Pancreas (tissue), 10 donors: ENCODE measurements around the gene TIE1. TPM values are rescaled to one million over a fixed set of nuclear protein-coding genes. Genes with fewer than 3 reads are reported as not detected.
A peak's percentile ranks its signal among the peaks of the same experiment; 100 is the strongest.

Experiments
- ATAC-seq, 4 donors: fragments of 200-7000 bp; cut with Tn5 transposase; one replicate each; pipeline versions ENCODE4 v1.8.0 to v1.9.1; 2020; ENCODE audit warnings: mild to moderate bottlenecking in 4 of 4, moderate library complexity in 4 of 4
- DNase-seq, 6 donors: peaks; one replicate each; pipeline ENCODE4 v3.0.0-alpha.2; 2020
- FAIRE-seq: peaks from 2 replicates; lab custom pipeline; 2012; peaks lifted over from hg19 to GRCh38; lab: Jason Lieb, UNC
- H3K27ac ChIP-seq, 4 donors: fragments of 200-600 bp; sonication (generic); 1 replicate in 3 of 4; 2 replicates in 1 of 4; pipeline versions ENCODE4 v1.5.0 to v1.8.0; 2020
- H3K27me3 ChIP-seq, 4 donors: fragments of 200-600 bp; one replicate each; pipeline ENCODE4 v1.8.0; 2021
- H3K36me3 ChIP-seq, 3 donors: fragments of 200-600 bp; sonication (generic) in 1 of 3; one replicate each; pipeline versions ENCODE4 v1.5.0 to v1.8.0; 2020 to 2021
- H3K4me1 ChIP-seq, 3 donors: fragments of 200-600 bp; one replicate each; pipeline ENCODE4 v1.8.0; 2021
- H3K4me3 ChIP-seq, 4 donors: fragments of 200-600 bp; sonication (generic) in 2 of 4; one replicate each; pipeline versions ENCODE4 v1.5.0 to v1.8.0; 2020 to 2021
- H3K9me3 ChIP-seq, 4 donors: fragments of 200-600 bp; one replicate each; pipeline ENCODE4 v1.8.0; 2021
- CTCF ChIP-seq, 4 donors: fragments of 200-600 bp; sonication (generic) in 3 of 4; IDR thresholded peaks; one replicate each; pipeline versions ENCODE4 v1.5.0 to v1.8.0; 2021; ENCODE audit warnings: antibody characterized with exemption in 4 of 4
- WGBS, 2 donors: extraction: QIAGEN DNeasy Blood & Tissue Kit; methylation state at CpG; one replicate each; pipeline ENCODE4 v1.1.7; 2013; 5-methylcytosine and 5-hydroxymethylcytosine counted together
- intact Hi-C, 3 donors: fragments of 100-400 bp; cut with DNase I; formaldehyde crosslinking; loops; one replicate each; pipeline versions ENCODE4 v1.11.1 to v1.14.2; 2022
- polyA plus RNA-seq, 2 donors: library from polyadenylated mRNA; stranded (reverse); fragments of 200-250 nt; gene quantifications; one replicate each; pipeline ENCODE4 v1.2.3, GENCODE V29; 2013
- total RNA-seq, 6 donors: library from RNA; stranded (reverse); fragmentation: NEBNext Ultra II Directional in 4 of 6; extraction: Animal tissue kit (Norgen Biotek cat#: 25700) in 4 of 6; gene quantifications; one replicate each; pipeline versions ENCODE4 v1.2.1 to v1.2.4, GENCODE V29; 2021 to 2023
- donor health status: healthy with polysubstance abuse.
- donor health status: DM: no; HTN: no; CAD: no; lungs with moderate emphysema.
- donor health status: DM: no; HTN: no; CAD: no.
- donor health status: control.
- donor health status: control.
- donor health status: Bipolar disorder and iron deficiency.
- donor health status: DM: yes; HTN: yes; CAD: no.
- donor health status: DM: no; HTN: no; CAD: no.
- donor health status: DM: no; HTN: no; CAD: no.
- donor health status: DM: yes; HTN: yes; CAD: no.

TIE1 gene
- total and polyA plus RNA-seq, 8 donors: 2.1 to 8.3 (median 4.4) TPM

- intact Hi-C loops: no loop called here
- H3K27me3 ChIP-seq: no peaks in the 10 kb centered on the region
- H3K27ac ChIP-seq: no peak overlapping the region
- peak in 2 of 6 donors; percentile 49 to 52 for DNase-seq
- no peaks in the 10 kb centered on the region for H3K9me3 ChIP-seq
- FAIRE-seq: no peak
- no peak overlapping the region for H3K4me3 ChIP-seq
- ATAC-seq: no peak
- peaks cover 0 to 4% (median 0%) of the 10 kb centered on the region in 3 donors for H3K4me1 ChIP-seq
- no peaks in the 10 kb centered on the region for H3K36me3 ChIP-seq
- 84 to 88% methylated on average over 17 of the region's 17 CpGs for WGBS, 2 donors
- no peak for TF ChIP-seq CTCF (IDR thresholded peaks at IDR 0.05)
These were observed 6.1 kb downstream of the TIE1 start for GRCh38 chr1:43306688-43307457.

GRCh38 chr1:43307458-43308158 lies 6.8 kb downstream of the TIE1 start:
- Histone ChIP-seq H3K36me3 (no peaks in the 10 kb centered on the region), H3K27ac (no peak overlapping the region), H3K9me3 (no peaks in the 10 kb centered on the region), H3K4me1 (peaks cover 0 to 4% (median 0%) of the 10 kb centered on the region in 3 donors), H3K4me3 (no peak overlapping the region), H3K27me3 (no peaks in the 10 kb centered on the region)
- FAIRE-seq (no peak), ATAC-seq (no peak), DNase-seq (peak in 2 of 6 donors; percentile 22 to 43)
- WGBS, 2 donors: 87 to 88% methylated on average over 9 of the region's 9 CpGs
- intact Hi-C loops: no loop called here
- no peak for TF ChIP-seq CTCF (IDR thresholded peaks at IDR 0.05)

GRCh38 chr1:43308635-43309404 lies 8.0 kb downstream of the TIE1 start:
- FAIRE-seq (no peak), DNase-seq (peak in 2 of 6 donors; percentile 30 to 47), ATAC-seq (no peak)
- H3K4me3 ChIP-seq: no peak overlapping the region
- no peak for TF ChIP-seq CTCF (IDR thresholded peaks at IDR 0.05)
- H3K4me1 ChIP-seq: no peaks in the 10 kb centered on the region
- H3K27ac ChIP-seq: no peak overlapping the region
- no peaks in the 10 kb centered on the region for H3K9me3 ChIP-seq
- 94% methylated on average over 20 of the region's 20 CpGs for WGBS, 2 donors
- intact Hi-C loops: no loop called here
- H3K36me3 ChIP-seq: no peaks in the 10 kb centered on the region
- H3K27me3 ChIP-seq: no peaks in the 10 kb centered on the region

- Histone ChIP-seq H3K9me3 (no peaks in the 10 kb centered on the region), H3K4me1 (no peaks in the 10 kb centered on the region), H3K27me3 (no peaks in the 10 kb centered on the region), H3K27ac (no peak overlapping the region), H3K36me3 (no peaks in the 10 kb centered on the region), H3K4me3 (no peak overlapping the region)
- 88 to 90% methylated on average over 13 of the region's 13 CpGs for WGBS, 2 donors
- no peak for FAIRE-seq
- no peak for TF ChIP-seq CTCF (IDR thresholded peaks at IDR 0.05)
- intact Hi-C loops: no loop called here
- DNase-seq: peak in 1 of 6 donors; percentile 30
- no peak for ATAC-seq
These were observed 8.7 kb downstream of the TIE1 start for GRCh38 chr1:43309405-43310025.
